ENCODE results near the gene LHX4. TPM values are rescaled to one million over a fixed set of nuclear protein-coding genes. Genes with fewer than 3 reads are reported as not detected.

LHX4 gene
- total RNA-seq, 3 donors from 2014 or later (not counting 1 experiment from before 2014, with no cell fraction given), result 0.08 TPM; not detected in 2

DNA sequence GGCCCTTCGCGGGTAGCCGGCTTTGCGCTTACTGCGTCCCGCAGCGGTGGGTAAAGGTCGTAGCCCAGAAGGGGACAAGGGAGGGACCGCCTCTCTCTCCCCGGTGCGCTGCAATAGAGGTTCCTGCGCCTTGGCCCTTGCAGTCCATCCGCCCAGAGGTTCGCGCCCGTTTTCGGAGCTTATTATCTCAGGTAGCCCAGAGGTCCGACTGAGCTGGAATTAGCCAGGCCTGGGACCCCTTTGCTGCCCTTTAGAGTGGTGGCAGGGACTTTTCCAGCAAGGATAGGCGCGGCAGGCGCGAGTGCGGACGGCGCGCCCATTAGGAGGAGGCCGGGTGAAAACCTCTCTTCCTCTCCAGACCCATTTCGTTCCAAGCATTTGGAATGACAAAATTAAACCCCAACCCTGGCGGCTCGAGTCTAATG, 5.0 kb downstream of the LHX4 start:
- ATAC-seq (no peak), DNase-seq (no peak)
- H3K4me3 Mint-ChIP-seq, result no peak overlapping the region
- TF ChIP-seq, protein P1, sequence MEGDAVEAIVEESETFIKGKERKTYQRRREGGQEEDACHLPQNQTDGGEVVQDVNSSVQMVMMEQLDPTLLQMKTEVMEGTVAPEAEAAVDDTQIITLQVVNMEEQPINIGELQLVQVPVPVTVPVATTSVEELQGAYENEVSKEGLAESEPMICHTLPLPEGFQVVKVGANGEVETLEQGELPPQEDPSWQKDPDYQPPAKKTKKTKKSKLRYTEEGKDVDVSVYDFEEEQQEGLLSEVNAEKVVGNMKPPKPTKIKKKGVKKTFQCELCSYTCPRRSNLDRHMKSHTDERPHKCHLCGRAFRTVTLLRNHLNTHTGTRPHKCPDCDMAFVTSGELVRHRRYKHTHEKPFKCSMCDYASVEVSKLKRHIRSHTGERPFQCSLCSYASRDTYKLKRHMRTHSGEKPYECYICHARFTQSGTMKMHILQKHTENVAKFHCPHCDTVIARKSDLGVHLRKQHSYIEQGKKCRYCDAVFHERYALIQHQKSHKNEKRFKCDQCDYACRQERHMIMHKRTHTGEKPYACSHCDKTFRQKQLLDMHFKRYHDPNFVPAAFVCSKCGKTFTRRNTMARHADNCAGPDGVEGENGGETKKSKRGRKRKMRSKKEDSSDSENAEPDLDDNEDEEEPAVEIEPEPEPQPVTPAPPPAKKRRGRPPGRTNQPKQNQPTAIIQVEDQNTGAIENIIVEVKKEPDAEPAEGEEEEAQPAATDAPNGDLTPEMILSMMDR (IDR thresholded peaks at IDR 0.05), result no peak
- H3K36me3 Mint-ChIP-seq, result no peaks in the 10 kb centered on the region
- H3K4me1 Mint-ChIP-seq, result peaks cover 17 to 26% of the 10 kb centered on the region in 2 donors
- Histone ChIP-seq H3K36me3 (ENCODE audit: control insufficient read depth, insufficient read depth, low read length) (no peaks in the 10 kb centered on the region), H3K27me3 (ENCODE audit: control insufficient read depth, insufficient read depth, low read length) (peaks cover 77% of the 10 kb centered on the region), H3K27ac (ENCODE audit: low read length) (no peak overlapping the region), H3K9me3 (ENCODE audit: control insufficient read depth, insufficient read depth, low read length) (no peaks in the 10 kb centered on the region), H3K4me3 (ENCODE audit: low read length) (no peak overlapping the region), H3K4me1 (ENCODE audit: control insufficient read depth, insufficient read depth, low read length) (peaks cover 44% of the 10 kb centered on the region)
- 8% methylated on average over 30 of the region's 30 CpGs for WGBS (ENCODE audit: insufficient coverage)
- no peak overlapping the region for H3K27ac Mint-ChIP-seq
- no peaks in the 10 kb centered on the region for H3K9me3 Mint-ChIP-seq
- peaks cover 72 to 82% of the 10 kb centered on the region in 2 donors for H3K27me3 Mint-ChIP-seq (ENCODE audit: low read depth in 2 of 2)
- intact Hi-C loops (cut with micrococcal nuclease), result no loop called here

DNA sequence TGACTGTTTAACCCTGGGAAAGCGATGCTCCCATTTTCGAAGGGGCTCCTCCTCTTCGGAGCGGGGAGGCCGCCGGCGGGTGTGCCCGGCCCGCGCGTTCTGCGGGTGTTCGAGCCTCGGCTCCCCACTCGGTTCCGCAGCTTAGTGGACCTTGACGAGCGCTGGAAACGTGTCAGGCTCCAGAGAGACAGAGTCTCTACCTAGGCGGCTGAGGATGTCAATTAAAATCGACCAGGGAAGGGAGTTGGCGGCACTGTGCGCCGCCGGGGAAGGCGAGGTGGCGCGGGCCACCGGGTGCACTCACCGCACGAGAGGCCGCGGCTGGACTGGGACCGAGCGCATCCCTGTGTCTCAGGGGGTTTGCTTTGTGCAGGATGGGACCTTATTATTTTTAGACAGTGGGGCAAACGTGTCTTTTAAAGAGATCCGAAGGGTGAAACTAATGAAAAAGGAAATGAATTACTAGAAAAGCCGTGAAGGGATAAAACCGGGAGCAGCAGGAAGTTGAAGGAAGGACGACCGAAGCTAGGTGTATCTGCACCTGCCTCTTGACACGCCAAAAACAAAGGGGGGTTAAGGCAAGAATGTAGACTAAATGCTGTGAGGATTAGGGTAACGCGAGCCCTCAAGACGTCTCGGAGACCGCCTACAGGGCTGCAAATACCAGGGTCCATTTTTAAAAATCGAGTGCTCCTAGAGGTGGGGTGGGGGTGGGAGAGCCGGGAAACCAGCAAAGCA, 5.6 kb downstream of the LHX4 start:
- H3K9me3 ChIP-seq (ENCODE audit: control insufficient read depth, insufficient read depth, low read length), result no peaks in the 10 kb centered on the region
- ATAC-seq, result no peak
- Mint-ChIP-seq H3K9me3 (no peaks in the 10 kb centered on the region), H3K4me3 (no peak overlapping the region), H3K36me3 (no peaks in the 10 kb centered on the region), H3K4me1 (peaks cover 17 to 26% of the 10 kb centered on the region in 2 donors), H3K27me3 (ENCODE audit: low read depth in 2 of 2) (peaks cover 76 to 88% of the 10 kb centered on the region in 2 donors), H3K27ac (no peak overlapping the region)
- WGBS (ENCODE audit: insufficient coverage), result 9% methylated on average over 49 of the region's 49 CpGs
- no peak for DNase-seq
- no peak overlapping the region for H3K4me3 ChIP-seq (ENCODE audit: low read length)
- H3K4me1 ChIP-seq (ENCODE audit: control insufficient read depth, insufficient read depth, low read length), result peaks cover 39% of the 10 kb centered on the region
- TF ChIP-seq, protein P1 (IDR thresholded peaks at IDR 0.05), result no peak
- H3K36me3 ChIP-seq (ENCODE audit: control insufficient read depth, insufficient read depth, low read length), result no peaks in the 10 kb centered on the region
- intact Hi-C loops (cut with micrococcal nuclease), result no loop called here
- H3K27me3 ChIP-seq (ENCODE audit: control insufficient read depth, insufficient read depth, low read length), result peaks cover 73% of the 10 kb centered on the region
- H3K27ac ChIP-seq (ENCODE audit: low read length), result no peak overlapping the region

DNA sequence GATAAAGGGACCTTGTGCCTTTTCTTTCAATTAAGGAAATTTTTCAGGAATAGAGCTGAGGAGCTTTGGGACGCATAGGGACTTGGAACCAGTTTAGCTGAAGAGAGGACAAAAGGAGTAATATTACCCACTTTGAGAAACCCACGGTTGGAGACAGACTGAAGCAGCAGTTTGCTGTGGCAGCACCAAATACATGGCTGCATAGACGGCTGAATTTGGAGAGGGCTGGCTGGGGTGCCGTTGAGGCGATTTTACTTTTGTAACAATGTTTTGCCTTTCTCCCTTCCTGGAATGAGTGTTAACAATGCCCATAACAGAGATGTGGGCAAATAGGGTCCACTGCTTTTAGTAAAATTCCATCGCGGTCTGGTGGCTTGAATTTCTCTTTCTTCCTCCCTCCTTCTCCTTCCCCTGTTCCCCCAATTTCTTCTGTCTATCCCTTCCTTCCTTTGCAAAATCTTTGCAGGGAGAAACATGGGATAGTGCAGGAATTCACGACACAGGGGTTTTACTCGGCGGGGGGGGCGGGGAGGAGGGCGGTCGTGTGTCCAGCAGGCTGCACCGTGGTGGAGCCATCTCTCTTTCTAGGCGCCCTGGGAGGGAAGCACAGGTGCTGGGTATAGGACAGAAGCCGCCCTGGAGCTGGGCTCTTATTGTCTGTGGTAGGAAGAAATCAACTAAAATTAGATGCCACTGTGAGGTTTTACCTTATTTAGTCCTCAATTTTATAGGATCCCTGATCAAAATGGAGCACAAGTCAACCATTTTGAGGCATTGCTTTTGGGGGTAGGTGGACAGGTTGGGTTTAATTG, 6.8 kb downstream of the LHX4 start:
- H3K27ac ChIP-seq (ENCODE audit: low read length), result no peak overlapping the region
- intact Hi-C loops (cut with micrococcal nuclease), result no loop called here
- Mint-ChIP-seq H3K9me3 (no peaks in the 10 kb centered on the region), H3K36me3 (no peaks in the 10 kb centered on the region), H3K4me3 (no peak overlapping the region), H3K27ac (no peak overlapping the region), H3K4me1 (peaks cover 11 to 26% of the 10 kb centered on the region in 2 donors), H3K27me3 (ENCODE audit: low read depth in 2 of 2) (peaks cover 77 to 95% of the 10 kb centered on the region in 2 donors)
- no peak overlapping the region for H3K4me3 ChIP-seq (ENCODE audit: low read length)
- H3K27me3 ChIP-seq (ENCODE audit: control insufficient read depth, insufficient read depth, low read length), result peaks cover 68% of the 10 kb centered on the region
- no peak for ATAC-seq
- 14% methylated on average over 16 of the region's 16 CpGs for WGBS (ENCODE audit: insufficient coverage)
- peaks cover 26% of the 10 kb centered on the region for H3K4me1 ChIP-seq (ENCODE audit: control insufficient read depth, insufficient read depth, low read length)
- H3K9me3 ChIP-seq (ENCODE audit: control insufficient read depth, insufficient read depth, low read length), result no peaks in the 10 kb centered on the region
- DNase-seq, result no peak
- TF ChIP-seq, protein P1 (IDR thresholded peaks at IDR 0.05), result no peak
- no peaks in the 10 kb centered on the region for H3K36me3 ChIP-seq (ENCODE audit: control insufficient read depth, insufficient read depth, low read length)

Measured in natural killer cell (primary cell).